GM12872 (cell line): ENCODE results near the gene C10orf143.

ENCODE experiments used
- TF ChIP-seq, protein P1 (sequence below): IDR thresholded peaks from 3 replicates; pipeline ENCODE4 v1.5.1; 2011; ENCODE audit warnings: low read depth, mild to moderate bottlenecking, low read length, moderate library complexity; ENCODE audit not compliant: insufficient read depth

The C10orf143 gene

GRCh38 chr10:130037169-130037661 is 73.4 kb downstream of the C10orf143 start:
- TF ChIP-seq, protein P1, sequence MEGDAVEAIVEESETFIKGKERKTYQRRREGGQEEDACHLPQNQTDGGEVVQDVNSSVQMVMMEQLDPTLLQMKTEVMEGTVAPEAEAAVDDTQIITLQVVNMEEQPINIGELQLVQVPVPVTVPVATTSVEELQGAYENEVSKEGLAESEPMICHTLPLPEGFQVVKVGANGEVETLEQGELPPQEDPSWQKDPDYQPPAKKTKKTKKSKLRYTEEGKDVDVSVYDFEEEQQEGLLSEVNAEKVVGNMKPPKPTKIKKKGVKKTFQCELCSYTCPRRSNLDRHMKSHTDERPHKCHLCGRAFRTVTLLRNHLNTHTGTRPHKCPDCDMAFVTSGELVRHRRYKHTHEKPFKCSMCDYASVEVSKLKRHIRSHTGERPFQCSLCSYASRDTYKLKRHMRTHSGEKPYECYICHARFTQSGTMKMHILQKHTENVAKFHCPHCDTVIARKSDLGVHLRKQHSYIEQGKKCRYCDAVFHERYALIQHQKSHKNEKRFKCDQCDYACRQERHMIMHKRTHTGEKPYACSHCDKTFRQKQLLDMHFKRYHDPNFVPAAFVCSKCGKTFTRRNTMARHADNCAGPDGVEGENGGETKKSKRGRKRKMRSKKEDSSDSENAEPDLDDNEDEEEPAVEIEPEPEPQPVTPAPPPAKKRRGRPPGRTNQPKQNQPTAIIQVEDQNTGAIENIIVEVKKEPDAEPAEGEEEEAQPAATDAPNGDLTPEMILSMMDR = no peak

DNA sequence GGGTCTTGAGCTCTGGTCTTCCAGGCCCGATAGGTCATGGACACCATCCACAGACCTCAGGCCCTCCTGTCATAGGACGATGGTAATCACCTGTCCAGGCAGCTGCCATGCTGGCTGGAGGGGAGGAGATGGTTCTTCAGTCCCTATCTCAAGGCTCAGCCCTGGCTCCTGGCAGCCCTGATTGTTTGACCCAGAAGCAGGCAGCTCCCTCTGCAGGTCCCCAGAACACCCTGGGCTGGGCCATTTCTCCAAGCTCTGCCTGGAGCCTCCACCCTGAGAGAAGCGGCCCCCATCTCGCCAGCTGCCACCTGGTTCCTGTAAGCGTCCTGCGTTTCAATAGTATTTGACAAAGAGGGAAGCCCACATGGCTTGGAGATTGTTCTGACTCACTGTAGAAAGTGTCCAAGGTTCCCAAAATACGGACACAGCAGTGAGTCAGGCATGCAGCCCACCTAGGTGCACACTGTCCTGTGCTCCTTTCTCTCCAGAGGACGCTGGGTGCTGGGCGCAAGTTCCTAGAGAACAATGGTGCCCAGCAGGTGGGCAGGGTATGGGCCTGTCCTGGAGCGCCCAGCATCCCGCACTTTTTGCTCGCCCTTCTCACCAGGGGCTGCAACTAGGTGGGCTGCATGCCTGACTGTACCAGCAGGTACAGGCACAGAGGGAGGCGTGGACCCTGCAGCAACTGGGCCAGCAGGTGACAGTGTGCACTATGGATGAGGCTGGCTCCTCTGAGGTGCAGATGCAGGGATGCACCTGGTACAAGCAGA is 74.1 kb downstream of the C10orf143 start:
- TF ChIP-seq, protein P1 = no peak

- TF ChIP-seq, protein P1 = no peak
Observed at GRCh38 chr10:130029209-130029608, 81.4 kb downstream of the C10orf143 start.

DNA sequence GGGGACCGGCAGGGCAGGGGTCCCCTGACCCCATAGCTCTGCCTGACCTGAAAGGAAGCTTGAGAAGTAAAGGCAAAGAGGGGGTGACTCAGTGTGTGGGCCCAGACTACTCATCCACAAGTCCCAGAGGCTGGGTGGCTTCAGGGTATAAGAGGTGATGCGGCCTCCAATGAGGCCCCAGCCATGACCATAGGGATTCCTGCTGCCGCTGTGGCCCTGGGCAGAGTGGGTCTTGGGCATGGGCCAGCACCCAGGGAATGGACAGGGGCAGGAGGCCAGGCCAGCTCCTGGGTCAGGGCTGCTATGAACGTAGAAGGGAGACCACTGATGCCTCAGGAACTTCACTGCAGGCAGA is 82.2 kb downstream of the C10orf143 start:
- TF ChIP-seq, protein P1 = no peak

DNA sequence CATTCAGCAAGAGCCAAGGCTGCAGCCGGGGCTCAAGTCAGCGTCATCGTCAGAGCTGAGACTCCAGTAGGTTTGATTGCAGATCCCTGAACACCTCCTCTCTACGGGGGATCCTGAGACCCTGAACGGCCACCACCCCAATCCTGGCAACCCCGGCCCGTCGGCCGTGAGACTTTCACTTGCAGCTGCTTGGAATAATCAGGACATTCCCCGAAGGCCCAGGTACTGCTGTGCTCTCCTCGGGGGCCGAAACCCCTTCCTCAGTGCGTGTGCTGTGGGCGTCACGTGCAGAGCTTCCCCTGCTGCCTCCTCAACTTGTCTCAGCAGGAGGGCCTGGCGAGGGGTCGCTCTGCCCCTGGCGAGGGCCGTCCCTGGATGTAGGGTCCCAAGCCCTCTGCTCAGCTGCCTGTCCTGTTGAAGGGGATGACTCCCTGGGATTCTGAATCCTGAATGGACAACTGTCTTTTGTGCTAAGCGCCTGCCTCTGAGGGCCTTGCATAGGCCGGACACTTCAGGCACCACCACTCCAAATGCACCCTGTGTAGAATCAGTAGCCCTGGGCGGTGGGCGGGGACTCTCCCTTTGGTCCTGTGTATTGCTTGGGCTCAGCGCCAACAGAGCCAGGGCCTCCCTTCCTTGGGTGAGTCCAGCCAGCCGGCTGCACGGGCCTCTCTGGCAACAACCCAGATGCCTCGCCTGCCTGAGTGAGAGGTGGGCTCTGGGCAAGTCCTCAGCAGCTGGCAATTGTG is 82.7 kb downstream of the C10orf143 start:
- TF ChIP-seq, protein P1 = no peak

DNA sequence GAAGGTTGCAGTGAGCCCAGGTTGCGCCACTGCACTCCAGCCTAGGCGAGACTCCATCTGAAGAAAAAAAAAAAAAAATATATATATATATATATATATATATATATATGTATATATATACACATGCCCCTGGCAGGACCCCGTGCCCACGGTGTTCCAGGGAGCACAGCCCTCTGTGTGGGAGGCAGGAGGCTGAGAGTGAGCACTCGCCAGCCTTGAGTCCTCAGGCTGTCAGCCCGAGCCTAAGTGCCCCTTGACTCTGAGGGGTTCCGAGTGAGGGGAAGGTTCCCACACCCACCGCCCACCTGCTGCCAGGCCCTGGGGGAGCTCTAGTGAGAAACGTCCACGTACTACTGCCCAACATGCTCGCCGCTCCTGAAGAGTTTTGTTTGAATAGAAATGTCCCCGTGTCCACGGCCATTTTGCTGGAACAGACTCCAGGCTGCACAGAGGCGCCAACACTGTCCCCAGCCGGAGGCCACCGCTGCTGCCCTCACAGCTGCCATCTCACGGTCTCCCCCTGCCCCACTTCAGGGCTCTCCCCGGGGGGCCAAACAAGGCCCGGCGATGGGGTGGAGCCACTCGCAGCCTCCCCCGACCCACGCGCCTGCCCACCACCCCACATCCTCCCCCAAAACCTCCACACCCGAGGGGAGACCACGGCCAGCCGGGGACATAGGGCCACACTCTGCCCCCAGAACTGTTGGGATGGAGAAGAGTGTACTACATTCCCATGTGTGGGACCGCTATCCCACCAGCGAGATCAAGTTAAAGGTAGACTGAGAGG is 83.8 kb downstream of the C10orf143 start:
- TF ChIP-seq, protein P1 = no peak

DNA sequence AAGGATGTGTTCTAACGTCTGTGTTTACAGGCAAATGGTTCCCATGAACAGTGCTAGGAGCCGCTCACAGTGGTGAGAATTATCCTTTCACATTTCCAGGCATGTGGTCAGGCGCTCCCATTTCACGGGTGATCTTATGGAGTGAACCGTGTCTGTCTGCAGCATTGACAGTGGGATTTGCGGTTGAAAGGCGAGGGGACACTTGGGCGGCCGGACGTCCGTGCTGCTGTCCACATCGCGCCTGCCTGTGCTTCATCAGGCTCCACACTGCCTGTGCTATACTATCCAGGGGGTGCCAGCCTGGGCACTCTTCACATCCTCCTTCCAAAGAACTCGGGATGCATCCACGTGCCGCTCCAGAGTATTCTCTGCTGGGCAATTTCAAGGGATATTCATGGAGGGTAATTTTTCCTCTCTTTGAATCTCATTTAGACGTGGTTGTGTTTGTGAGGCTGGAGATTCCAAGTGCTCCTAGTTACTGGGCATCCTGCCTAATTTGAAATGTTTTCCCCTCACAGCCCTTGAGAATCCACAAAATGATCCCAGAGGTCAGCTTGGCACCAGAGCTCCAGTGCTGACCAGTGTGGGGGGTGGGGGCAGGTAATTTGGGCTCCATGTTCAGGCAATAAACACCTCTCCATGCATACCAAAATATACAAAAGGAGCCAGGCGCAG is 84.7 kb downstream of the C10orf143 start:
- TF ChIP-seq, protein P1 = no peak
